HG03025 (cell line): ENCODE data around the gene ZNF512.
A peak's percentile ranks its signal among the peaks of the same experiment; 100 is the strongest.
"Not testable (repeated sequence)": the region's sequence is repeated elsewhere in the genome, so short reads cannot be mapped to it uniquely, and the experiment has no call there.

Experiments used
- ATAC-seq: cut with Tn5 transposase; IDR thresholded peaks from one replicate; pipeline ENCODE4 v1.9.1; 2021; ENCODE audit warnings: mild to moderate bottlenecking, moderate library complexity; ENCODE audit not compliant: unreplicated experiment, low FRiP score

ZNF512 gene

GRCh38 chr2:27628767-27629709 is 46.2 kb downstream of the ZNF512 start, which contains the start of the genes CCDC121 and GPN1:
TSS of gene CCDC121 (minus strand) at chr2:27629012. CDS start at chr2:27627799, 1,213 bp downstream.
TSS of gene GPN1 (plus strand) at chr2:27629050. CDS start at chr2:27629059, 9 bp downstream.
- peak; percentile 97 for ATAC-seq

DNA sequence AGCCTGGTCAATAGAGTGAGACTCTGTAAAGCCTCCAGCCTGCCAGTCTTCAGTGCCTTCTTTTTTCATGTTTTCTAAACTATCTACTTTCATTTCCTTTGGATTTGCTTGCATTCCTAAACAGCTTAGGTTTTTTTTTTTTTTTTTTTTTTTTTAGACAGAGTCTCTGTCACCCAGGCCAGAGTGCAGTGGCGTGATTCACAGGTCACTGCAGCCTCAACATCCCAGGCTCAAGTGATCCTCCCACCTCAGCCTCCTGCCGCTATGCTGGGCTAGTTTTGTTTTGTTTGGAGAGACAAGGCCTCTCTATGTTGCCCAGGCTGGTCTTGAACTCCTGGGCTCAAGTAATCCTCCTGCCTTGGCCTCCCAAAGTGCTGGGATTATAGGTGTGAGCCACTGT is 47.4 kb downstream of the ZNF512 start:
- ATAC-seq = not testable (repeated sequence)

DNA sequence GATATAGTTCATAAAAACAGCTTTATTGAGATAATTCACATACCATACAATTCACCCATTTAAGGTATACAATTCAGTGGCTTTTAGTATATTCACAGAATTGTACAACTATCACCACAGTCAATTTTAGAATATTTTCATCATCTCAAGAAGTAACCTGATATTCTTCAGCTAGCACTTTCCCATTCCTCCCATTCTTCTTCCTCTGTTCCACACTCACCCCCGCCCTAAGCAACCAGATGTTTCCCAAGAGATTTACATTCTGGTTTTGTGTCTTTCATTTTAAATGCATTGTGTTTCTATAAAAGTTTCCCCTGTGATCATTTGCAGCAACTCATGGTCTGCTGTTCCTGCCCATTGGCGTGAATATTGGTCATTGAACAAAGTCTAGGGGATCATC is 51.4 kb downstream of the ZNF512 start:
- no peak for ATAC-seq

GRCh38 chr2:27636766-27637165 is 53.9 kb downstream of the ZNF512 start:
- no peak for ATAC-seq

DNA sequence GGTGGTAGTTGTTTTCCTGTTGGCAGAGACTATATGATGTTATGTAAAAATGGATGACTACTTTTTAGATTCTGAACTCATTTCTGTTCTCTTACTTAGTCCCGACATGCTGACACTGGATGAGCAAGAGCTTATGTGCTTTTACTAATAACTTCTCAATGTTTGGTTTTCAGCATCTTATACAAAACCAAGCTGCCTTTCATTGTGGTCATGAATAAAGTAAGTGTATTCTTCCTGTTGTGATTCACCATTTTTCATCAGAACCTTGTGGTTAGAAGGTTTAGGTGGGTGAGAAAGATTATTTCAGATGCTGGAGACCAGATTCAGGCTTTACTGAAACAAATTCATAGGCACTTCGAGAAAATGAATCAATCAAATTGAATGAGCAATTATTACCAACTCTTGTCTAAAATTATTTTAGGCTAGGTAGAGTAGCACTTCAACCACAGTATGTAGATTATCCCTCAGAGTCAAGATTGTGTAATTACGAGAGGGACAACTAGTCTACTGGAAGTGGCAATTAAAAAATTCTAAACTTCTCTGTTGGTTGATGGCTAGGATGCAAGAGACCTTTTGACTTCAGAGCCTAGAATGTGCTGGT is 55.3 kb downstream of the ZNF512 start:
- ATAC-seq = no peak

- ATAC-seq = no peak
Measured at GRCh38 chr2:27638709-27639108, 55.9 kb downstream of the ZNF512 start.

- no peak for ATAC-seq
Measured at GRCh38 chr2:27640722-27641245, 57.9 kb downstream of the ZNF512 start.

GRCh38 chr2:27645197-27645596 is 62.4 kb downstream of the ZNF512 start:
- no peak for ATAC-seq

DNA sequence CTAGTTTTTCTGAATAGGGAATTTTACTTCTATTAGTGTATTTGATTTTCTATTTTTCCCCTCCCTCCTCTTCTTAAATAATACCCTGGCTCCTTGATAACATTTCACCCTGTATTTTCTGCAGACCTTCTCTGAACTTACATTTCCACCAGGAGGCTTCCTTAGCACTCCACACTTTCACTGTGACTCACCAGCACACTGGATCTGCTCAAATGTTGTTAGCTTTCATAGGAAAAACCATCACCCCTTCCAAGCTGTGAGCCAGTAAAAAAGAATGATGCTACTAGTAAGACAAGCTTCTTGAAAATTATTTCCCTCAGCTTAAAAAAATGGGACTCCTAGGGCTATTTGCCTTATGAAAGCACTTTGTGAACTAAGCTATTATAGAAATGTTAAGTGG is 64.4 kb downstream of the ZNF512 start:
- ATAC-seq = no peak

GRCh38 chr2:27647737-27648136 is 64.9 kb downstream of the ZNF512 start:
- ATAC-seq = no peak

DNA sequence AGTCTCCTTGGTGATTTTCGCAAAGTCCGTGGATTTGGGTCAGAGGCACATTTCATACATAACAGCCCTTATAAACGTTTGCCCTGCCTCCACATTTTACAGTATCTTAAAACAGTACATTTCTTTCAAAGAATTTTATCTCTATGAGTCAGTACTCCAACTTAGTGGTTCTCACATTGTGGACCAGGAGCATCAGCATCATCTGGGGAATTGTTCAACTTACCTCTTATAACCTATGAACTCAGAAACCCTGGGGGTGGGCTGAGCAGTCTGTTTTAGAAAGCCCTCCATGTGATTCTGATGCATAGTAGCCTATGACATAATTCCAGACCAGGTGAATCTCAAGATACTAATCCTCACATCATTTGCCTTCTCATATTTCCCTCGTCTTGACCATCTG is 68.2 kb downstream of the ZNF512 start:
- no peak for ATAC-seq

GRCh38 chr2:27652341-27652740 is 69.5 kb downstream of the ZNF512 start:
- ATAC-seq = no peak

DNA sequence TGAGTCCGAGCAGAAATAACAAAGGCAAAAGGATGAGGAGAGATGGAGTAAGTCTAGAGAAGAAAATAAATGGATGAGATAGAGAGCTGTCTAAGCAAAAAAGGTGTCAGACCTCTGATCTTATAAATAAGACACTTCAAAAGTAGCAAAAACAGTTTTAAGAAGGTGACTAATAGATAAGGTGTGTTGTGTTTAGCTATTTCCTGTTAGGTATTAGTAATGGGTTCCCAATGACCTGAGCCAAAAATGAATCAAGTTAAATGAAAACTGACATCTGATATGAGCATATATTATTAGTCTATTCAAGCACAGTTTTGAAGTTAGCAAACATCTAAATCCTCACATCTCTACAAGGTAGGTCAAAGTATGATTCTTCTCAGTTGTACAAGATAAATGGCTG is 69.9 kb downstream of the ZNF512 start:
- ATAC-seq = no peak

GRCh38 chr2:27653397-27653796 is 70.6 kb downstream of the ZNF512 start:
- ATAC-seq = no peak

GRCh38 chr2:27655155-27655951 is 72.5 kb downstream of the ZNF512 start:
- ATAC-seq = no peak

GRCh38 chr2:27661371-27661770 is 78.5 kb downstream of the ZNF512 start:
- ATAC-seq = no peak

DNA sequence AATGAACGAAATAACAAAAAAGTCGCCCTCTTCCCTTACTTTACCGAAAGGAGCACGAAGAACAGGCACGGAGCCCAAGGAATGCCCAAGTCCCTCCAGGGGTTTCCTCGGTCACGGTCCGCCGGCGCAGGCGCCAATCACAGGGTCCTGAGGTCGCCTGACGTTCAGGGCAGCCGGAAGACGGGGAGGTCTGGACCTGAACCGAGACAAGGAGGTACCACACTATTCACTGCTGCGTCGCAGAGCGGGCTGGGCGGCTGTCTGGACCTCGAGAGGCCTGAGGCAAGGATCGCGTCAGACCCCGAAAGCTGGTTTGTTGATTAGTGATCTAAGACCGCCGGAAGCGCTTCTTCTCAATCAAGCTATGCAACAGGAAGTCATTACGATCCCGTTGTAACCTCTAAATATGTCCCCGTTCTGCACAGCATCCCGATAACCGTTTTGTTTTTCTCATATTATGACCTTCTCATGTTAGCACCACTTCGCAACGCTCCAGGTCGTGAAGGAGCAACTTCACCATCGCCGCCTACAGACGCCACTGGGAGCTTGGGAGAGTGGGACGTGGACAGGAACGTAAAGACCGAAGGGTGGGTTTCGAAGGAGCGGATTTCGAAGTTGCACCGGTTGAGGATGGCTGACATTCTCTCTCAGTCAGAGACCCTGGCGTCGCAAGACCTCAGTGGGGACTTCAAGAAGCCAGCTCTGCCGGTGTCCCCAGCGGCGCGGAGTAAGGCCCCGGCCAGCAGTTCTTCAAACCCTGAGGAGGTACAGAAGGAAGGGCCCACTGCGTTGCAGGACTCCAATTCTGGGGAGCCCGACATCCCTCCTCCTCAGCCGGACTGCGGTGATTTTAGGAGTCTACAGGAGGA is 80.7 kb downstream of the ZNF512 start, which contains the start of the genes SLC4A1AP and SUPT7L:
Gene SLC4A1AP (plus strand): TSS at position 605 of the 869 bp plus-strand sequence. CDS start 26 bp downstream, at position 631.
Gene SUPT7L (minus strand): TSS at position 330 of the 869 bp plus-strand sequence. CDS start 1,422 bp downstream, outside the sequence.
- ATAC-seq = peak; percentile 57

DNA sequence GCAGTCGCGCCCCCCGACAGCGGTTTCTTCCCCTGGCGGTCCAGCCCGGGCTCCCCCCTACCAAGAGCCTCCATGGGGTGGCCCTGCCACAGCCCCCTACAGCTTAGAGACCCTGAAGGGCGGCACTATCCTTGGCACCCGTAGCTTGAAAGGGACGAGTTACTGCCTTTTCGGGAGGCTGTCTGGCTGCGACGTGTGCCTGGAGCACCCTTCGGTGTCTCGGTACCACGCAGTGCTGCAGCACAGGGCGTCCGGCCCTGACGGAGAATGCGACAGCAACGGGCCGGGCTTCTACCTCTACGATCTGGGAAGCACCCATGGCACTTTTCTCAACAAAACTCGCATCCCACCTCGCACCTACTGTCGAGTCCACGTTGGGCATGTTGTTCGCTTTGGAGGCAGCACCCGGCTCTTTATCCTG is 81.3 kb downstream of the ZNF512 start:
- ATAC-seq = peak; percentile 17

GRCh38 chr2:27664622-27665363 is 82.0 kb downstream of the ZNF512 start:
- ATAC-seq = no peak
